ES-I3 (cell line): ENCODE results near the gene OTOA.
"Not testable (repeated sequence)": the region's sequence is repeated elsewhere in the genome, so short reads cannot be mapped to it uniquely, and the experiment has no call there.

Experiments
- H3K36me3 ChIP-seq: 2 replicates; pipeline ENCODE4 v1.6.1; 2013; ENCODE audit warnings: mild to moderate bottlenecking, low read length, control low read depth, moderate library complexity; ENCODE audit not compliant: insufficient read depth
- H3K4me1 ChIP-seq: 2 replicates; pipeline ENCODE4 v1.6.1; 2013; ENCODE audit warnings: mild to moderate bottlenecking, control low read depth, low read length; ENCODE audit not compliant: insufficient read depth
- H3K9ac ChIP-seq: 2 replicates; pipeline ENCODE4 v1.6.1; 2013; ENCODE audit warnings: low read depth, mild to moderate bottlenecking, low read length, moderate library complexity
- H3K9me3 ChIP-seq: 2 replicates; pipeline ENCODE4 v1.6.1; 2013; ENCODE audit warnings: mild to moderate bottlenecking, low read length, moderate library complexity; ENCODE audit not compliant: control insufficient read depth, insufficient read depth

OTOA gene

DNA sequence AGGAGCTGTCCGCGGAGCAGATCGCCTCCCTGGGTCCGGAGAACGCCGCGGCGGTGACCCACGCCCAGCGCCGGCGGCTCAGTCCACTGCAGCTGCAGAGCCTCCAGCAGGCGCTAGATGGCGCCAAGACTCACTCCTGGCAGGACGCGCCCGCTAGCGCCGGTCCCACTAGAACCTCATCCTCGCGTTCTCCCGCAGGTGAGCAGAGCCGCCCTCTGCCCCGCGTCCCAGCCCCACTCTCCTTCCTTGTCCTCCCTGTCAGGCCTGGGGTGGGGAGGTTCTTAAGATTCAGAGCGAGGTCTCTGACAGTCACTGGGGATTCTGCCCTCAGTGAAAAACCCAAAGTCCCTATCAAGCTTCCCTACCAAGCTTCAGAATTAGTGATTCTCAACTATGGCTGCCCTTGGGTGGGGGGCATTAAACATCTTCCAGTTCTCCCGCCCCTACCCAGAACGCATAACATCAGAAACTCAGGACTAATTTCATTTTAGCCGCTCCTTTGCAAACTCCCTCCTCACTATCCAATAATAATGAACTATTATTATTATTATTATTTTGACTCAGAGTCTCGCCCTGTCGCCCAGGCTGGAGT is 93.4 kb downstream of the OTOA start:
- H3K36me3 ChIP-seq, H3K9me3 ChIP-seq, H3K4me1 ChIP-seq, H3K9ac ChIP-seq: not testable (repeated sequence)

DNA sequence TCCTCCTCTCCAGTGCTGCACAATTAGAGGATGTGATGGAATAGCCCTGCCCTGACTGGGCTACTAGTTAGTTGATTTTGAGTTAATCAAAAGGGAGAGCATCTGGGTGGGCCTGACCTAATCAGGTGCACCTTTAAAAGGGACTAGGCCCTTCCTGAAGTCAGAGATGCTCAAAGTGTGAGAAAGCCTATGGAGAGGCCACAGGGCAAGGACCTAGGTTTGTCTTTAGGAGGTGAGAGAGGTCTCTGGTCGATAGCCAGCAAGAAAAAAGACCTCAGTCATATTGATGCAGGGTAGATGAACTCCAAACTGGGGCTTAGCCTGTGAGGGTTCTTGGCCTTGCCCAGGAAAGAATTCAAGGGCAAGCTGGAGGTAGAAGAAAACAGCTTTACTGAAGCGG is 104.5 kb downstream of the OTOA start:
- not testable (repeated sequence) for H3K36me3 ChIP-seq, H3K9ac ChIP-seq, H3K4me1 ChIP-seq, H3K9me3 ChIP-seq

DNA sequence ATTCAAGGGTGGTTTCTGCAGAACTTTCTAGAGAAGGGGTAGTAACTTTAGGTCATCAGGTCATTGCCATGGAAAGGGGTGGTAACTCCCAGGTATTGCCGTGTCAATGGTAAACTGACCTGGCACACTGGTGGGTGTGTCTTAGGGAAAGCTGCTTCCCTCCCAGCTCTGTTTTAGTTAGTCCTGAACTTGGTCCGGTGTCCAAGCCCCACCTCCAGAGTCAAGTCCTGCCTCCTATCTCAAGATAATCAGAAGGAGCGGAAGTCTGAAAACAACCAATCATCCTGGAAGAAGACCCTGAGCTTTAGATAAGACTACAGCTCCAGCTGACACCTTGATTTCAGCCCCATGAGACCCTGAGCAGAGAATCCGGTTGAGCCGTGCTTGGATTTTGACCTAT is 105.0 kb downstream of the OTOA start:
- not testable (repeated sequence) for H3K9me3 ChIP-seq, H3K9ac ChIP-seq, H3K4me1 ChIP-seq, H3K36me3 ChIP-seq

DNA sequence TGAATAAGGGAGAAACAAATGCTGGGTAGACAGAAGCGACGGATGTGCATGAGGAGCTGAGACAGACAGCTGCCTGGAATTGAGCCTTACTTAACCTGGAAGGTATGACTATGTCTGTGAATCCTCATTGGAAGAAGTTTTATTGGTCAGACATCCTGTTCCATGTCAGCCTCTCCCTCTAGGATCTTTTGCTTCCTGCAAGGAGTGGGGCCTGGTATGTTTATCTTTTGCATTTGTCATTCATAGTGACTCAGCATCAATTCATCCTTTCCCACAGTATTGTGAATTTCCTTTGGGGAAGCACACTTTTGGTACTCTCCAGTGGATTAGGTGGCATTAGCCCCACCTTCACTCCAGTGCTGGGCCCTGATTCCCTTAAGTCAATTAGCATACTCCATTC is 105.5 kb downstream of the OTOA start:
- not testable (repeated sequence) for H3K36me3 ChIP-seq, H3K9me3 ChIP-seq, H3K4me1 ChIP-seq, H3K9ac ChIP-seq

DNA sequence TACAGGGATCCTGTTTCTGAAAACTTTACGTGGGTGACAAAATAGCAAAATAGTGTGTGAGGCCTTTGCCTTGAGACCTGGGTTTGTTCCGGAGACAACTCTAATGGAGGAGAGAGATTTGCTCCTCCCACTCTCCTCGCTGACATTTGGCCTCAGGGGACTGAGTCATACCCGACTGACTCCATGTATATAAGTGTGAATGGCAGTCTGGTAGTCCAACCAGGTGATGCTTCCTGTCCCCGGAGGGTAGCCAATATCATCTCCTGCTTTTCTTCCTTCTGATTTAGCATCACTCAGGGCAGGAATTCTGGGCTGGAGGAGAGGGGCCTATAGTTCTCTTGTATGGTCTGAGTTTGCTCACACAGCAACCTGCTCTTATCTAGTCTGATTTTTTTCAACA is 106.8 kb downstream of the OTOA start:
- not testable (repeated sequence) for H3K4me1 ChIP-seq, H3K9me3 ChIP-seq, H3K9ac ChIP-seq, H3K36me3 ChIP-seq

DNA sequence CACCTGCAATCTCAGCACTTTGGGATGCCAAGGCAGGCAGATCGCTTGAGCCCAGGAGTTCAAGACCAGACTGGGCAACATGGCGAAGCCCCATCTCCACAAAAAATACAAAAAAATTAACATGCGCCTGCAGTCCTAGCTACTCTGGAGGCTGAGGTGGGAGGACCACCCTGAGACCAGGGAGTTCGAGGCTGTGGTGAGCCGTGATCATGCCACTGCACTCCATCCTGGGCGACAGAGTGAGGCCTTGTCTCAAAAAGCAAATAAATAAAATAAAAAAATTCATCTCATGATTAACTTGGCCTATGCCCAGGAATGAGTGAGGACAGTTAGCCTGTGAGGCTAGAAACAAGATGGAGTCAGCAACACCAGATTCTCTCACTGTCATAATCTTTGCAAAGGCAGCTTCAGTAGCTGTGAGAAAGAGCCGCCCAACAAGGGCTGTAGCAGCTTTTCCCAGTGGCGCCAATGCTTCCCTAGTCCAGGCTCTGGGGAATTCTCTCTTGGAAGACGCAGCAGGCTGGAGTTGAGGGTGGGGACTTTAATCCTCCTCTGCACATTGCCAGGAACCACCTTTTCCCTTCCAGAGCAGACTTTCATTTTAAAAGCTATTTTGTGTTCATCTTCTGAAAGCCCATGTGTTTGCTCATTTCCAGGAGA is 108.9 kb downstream of the OTOA start:
- not testable (repeated sequence) for H3K9me3 ChIP-seq, H3K4me1 ChIP-seq, H3K36me3 ChIP-seq, H3K9ac ChIP-seq

DNA sequence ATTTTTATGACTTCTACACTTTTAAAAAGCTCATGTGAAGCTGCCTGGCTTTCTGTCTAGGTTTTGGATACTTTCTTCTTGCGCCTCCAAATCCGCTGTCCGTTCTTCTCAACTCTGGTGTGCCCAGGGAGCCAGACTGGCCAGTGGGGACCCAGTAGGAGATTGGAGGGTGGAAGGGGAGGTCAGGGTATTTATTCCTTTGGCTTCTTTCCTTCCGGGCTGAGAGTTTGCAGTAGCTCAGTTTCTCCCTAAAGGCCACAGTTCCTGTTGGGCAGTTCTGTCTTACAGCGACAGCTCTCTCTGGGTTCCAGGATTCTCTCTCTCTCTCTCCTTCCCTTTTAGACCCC is 109.4 kb downstream of the OTOA start:
- H3K9me3 ChIP-seq, H3K9ac ChIP-seq, H3K36me3 ChIP-seq, H3K4me1 ChIP-seq: not testable (repeated sequence)

DNA sequence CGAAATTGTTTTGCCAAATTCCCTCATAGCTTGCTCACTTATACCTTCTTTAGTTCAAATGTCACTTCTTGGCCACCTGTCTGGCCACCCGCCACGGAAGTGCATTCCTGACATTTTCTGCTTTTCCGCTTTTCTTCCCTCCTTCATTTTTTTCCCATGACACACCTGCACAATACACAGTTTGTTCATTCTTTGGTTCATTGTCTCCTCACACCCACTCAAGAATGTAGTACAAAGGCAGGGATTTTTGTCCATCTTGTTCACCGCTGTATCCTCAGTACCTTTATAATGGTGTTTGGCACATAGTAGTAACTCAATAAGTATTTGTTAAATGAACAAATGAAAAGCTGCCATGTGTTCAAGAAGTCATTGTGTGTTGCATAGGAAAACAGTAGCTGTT is 116.8 kb downstream of the OTOA start:
- not testable (repeated sequence) for H3K9ac ChIP-seq, H3K36me3 ChIP-seq, H3K4me1 ChIP-seq, H3K9me3 ChIP-seq

DNA sequence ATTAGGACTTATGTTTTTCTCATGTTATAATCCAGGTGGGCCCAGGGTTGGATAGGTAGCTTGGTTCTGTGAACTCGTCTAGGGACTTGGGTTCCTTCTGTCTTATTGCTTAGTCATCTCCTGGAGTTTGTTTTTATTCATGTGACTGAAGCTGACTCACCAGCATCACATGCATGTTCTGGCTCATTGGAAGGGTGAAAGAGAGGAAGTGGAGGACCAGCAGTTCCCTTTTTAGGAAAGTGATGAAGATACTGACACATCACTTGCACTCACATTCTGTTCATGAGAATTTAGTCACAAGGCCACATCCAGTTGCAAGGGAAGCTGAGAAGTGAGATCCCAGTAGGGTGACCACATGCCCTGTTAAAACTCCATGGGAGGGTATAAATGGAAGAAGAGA is 126.7 kb downstream of the OTOA start:
- not testable (repeated sequence) for H3K9me3 ChIP-seq, H3K36me3 ChIP-seq, H3K4me1 ChIP-seq, H3K9ac ChIP-seq

DNA sequence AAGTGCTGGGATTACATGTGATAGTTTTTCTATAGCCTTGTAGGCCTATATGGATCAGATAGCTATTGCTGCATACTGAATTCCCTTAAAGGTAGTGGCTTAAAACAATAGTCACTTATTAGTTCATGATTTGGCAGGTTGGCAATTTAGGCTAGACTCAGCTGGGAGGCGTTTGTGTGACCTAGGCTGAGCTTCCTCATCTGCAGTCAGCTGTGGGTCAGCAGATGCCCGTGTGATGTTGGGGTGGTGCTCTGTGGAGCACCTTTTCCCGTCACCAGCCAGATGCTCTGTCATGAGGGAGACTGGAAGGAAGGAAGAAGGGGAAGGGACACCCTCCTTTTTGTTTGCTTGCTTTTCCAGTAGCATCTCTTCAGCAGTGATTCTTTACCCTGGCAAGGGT is 129.5 kb downstream of the OTOA start:
- not testable (repeated sequence) for H3K36me3 ChIP-seq, H3K9me3 ChIP-seq, H3K4me1 ChIP-seq, H3K9ac ChIP-seq

DNA sequence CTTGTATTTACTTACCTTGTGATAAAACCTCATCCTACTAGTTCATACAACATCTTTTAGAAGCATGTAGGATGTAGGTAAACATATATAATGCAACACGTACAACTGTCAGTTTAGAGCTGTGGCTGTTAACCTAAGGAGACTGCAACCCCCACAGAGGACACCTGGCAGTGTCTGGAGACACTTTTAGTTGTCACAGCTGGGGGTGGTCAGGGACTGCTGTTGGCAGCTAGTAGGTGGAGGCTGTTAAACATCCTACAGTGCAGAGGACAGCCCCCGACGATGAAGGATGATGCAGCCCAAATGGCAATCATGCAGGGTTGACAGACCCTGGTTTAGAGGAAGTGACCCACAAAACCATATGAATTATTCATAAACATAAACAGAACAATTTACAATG is 134.8 kb downstream of the OTOA start:
- H3K4me1 ChIP-seq, H3K36me3 ChIP-seq, H3K9me3 ChIP-seq, H3K9ac ChIP-seq: not testable (repeated sequence)

DNA sequence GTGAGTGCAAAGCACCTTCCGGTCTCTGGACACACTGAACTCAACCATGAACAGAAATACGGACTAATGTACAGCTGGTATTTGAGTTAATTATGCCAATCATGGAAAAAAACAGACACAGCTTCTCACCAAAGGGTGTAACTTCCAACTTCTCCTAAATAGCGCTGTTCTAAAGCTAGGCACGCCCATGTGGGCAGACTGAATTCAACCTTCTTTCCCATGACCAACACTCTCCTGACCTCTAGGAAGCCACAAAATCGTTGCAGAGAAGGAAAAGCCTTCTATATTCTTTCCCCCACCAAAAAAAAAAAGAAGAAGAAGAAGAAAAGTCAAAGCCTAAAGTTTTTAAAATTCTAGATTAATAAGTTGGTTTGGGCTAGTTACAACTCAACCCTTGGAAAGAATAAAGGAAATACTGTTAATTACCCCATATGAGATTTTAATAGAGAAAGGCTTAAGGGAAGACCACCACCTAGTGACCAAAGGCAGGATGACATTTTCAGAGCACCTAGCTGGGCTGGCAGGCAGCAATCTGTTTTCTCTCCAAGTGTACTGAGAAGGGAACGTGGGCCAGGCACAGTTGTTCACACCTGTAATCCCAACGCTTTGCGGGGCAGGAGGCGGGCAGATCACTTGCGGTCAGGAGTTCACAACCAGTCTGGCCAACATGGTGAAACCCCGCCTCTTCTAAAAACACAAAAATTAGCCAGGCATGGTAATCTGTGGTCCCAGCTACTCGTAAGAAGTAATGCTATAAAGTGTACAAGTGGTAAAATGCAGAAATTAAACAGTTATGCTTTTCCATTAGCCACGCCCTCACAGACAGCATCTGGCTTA is 138.0 kb downstream of the OTOA start:
- not testable (repeated sequence) for H3K4me1 ChIP-seq, H3K9me3 ChIP-seq, H3K9ac ChIP-seq, H3K36me3 ChIP-seq

DNA sequence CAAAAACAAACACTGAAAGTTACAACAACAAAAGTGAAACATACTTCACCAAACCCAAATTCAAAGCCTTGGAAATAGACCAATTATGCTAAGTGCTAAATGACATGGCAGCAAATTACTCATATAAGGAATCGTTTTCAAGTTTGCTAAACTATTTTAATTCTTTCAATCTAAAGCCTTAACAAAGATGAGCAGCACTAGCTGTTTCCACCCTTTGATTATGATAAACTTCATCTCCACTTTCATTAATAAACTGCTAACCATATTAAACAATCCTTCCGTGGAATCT is 138.6 kb downstream of the OTOA start:
- H3K4me1 ChIP-seq, H3K36me3 ChIP-seq, H3K9me3 ChIP-seq, H3K9ac ChIP-seq: not testable (repeated sequence)
